Ascending aorta (tissue), 2 donors: Measurements from ENCODE around the gene RGS5. TPM values are rescaled to one million over a fixed set of nuclear protein-coding genes. Genes with fewer than 3 reads are reported as not detected.

Experiments used
- DNase-seq, 2 donors: peaks; one replicate each; pipeline ENCODE4 v3.0.0-alpha.2; 2019; ENCODE audit warnings: low spot score in 2 of 2
- H3K27ac ChIP-seq, 2 donors: fragments of 200-600 bp; sonication (generic); one replicate each; pipeline ENCODE4 v1.5.1; 2016 to 2017; ENCODE audit warnings: mild to moderate bottlenecking in 1 of 2
- H3K27me3 ChIP-seq: fragments of 200-600 bp; sonication (generic); one replicate; pipeline ENCODE4 v1.5.1; 2017
- H3K36me3 ChIP-seq, 2 donors: fragments of 200-600 bp; sonication (generic); one replicate each; pipeline ENCODE4 v1.5.1; 2016
- H3K4me1 ChIP-seq, 2 donors: fragments of 200-600 bp; sonication (generic); one replicate each; pipeline ENCODE4 v1.5.1; 2016 to 2017; ENCODE audit warnings: mild to moderate bottlenecking in 1 of 2
- H3K4me3 ChIP-seq, 2 donors: fragments of 200-600 bp; sonication (generic); one replicate each; pipeline ENCODE4 v1.5.1; 2016 to 2017; ENCODE audit warnings: mild to moderate bottlenecking in 1 of 2
- H3K9me3 ChIP-seq, 2 donors: fragments of 200-600 bp; sonication (generic); one replicate each; pipeline ENCODE4 v1.5.1; 2016
- CTCF ChIP-seq, 3 experiments: fragments of 200-600 bp in 2 of 3; fragments of 450-650 bp in 1 of 3; sonication (generic) in 2 of 3; IDR thresholded peaks; one replicate each; pipeline ENCODE4 v1.5.1; 2016 to 2019; ENCODE audit warnings: antibody characterized with exemption in 3 of 3, mild to moderate bottlenecking in 1 of 3, moderate library complexity in 1 of 3
- intact Hi-C: fragments of 100-400 bp; cut with DNase I; formaldehyde crosslinking; loops from one replicate; pipeline ENCODE4 v1.15.1; 2023
- total RNA-seq: library from RNA; depleted of rRNA; stranded (reverse); fragments of >200 nt; gene quantifications from one replicate; pipeline ENCODE4 v1.1.0, GENCODE V29; 2016

RGS5 gene
- total RNA-seq, 1 donor from 2014 or later, result 732 TPM

GRCh38 chr1:163182330-163182949 lies 20.3 kb downstream of the RGS5 start:
- Histone ChIP-seq H3K9me3 (no peaks in the 10 kb centered on the region), H3K36me3 (peaks cover 4 to 11% of the 10 kb centered on the region in 2 donors), H3K27ac (peak overlapping the region; percentile 27 to 66), H3K4me3 (no peak overlapping the region), H3K27me3 (no peaks in the 10 kb centered on the region), H3K4me1 (peaks cover 0 to 38% of the 10 kb centered on the region in 2 donors)
- TF ChIP-seq CTCF (IDR thresholded peaks at IDR 0.05), result no peak
- intact Hi-C loops, result no loop called here
- DNase-seq, result no peak

GRCh38 chr1:163178628-163179027 lies 24.1 kb downstream of the RGS5 start:
- Histone ChIP-seq H3K27ac (peak overlapping the region; percentile 82 to 85), H3K36me3 (no peaks in the 10 kb centered on the region), H3K9me3 (no peaks in the 10 kb centered on the region), H3K27me3 (no peaks in the 10 kb centered on the region), H3K4me1 (peaks cover 0 to 40% of the 10 kb centered on the region in 2 donors), H3K4me3 (no peak overlapping the region)
- no peak for DNase-seq
- intact Hi-C loops, result loop anchor here (5.0 kb wide), 1 partner anchor 54 kb away; no protein-coding TSS in a partner anchor
- TF ChIP-seq CTCF (IDR thresholded peaks at IDR 0.05), result no peak

- DNase-seq, result no peak
- no peaks in the 10 kb centered on the region for H3K36me3 ChIP-seq
- no peak for TF ChIP-seq CTCF (IDR thresholded peaks at IDR 0.05)
- intact Hi-C loops, result loop anchor here (5.0 kb wide), 1 partner anchor 56 kb away; no protein-coding TSS in a partner anchor
- H3K9me3 ChIP-seq, result no peaks in the 10 kb centered on the region
- peak overlapping the region in 1 of 2 donors; percentile 56 for H3K4me3 ChIP-seq
- H3K27ac ChIP-seq, result peak overlapping the region; percentile 82 to 85
- peaks cover 0 to 45% of the 10 kb centered on the region in 2 donors for H3K4me1 ChIP-seq
- H3K27me3 ChIP-seq, result no peaks in the 10 kb centered on the region
Measured at GRCh38 chr1:163176797-163177196, 25.9 kb downstream of the RGS5 start.

GRCh38 chr1:163174524-163175437 lies 27.9 kb downstream of the RGS5 start:
- Histone ChIP-seq H3K36me3 (no peaks in the 10 kb centered on the region), H3K4me3 (peak overlapping the region; percentile 44 to 56), H3K27me3 (no peaks in the 10 kb centered on the region), H3K9me3 (no peaks in the 10 kb centered on the region), H3K4me1 (peaks cover 0 to 52% of the 10 kb centered on the region in 2 donors), H3K27ac (peak overlapping the region; percentile 82 to 85)
- intact Hi-C loops, result loop anchor here (1.0 to 5.0 kb wide), 5 partner anchors 58 to 320 kb away; no protein-coding TSS in a partner anchor
- peak in 1 of 2 donors; percentile 82 for DNase-seq
- TF ChIP-seq CTCF (IDR thresholded peaks at IDR 0.05), result peak; percentile 84 to 86 (median 84)

- TF ChIP-seq CTCF (IDR thresholded peaks at IDR 0.05), result no peak
- peaks cover 0 to 54% of the 10 kb centered on the region in 2 donors for H3K4me1 ChIP-seq
Measured at GRCh38 chr1:163173121-163173520, 29.6 kb downstream of the RGS5 start.

More at GRCh38 chr1:163173121-163173520, 29.6 kb downstream of the RGS5 start:
- DNase-seq, result no peak
- intact Hi-C loops, result no loop called here
- H3K27ac ChIP-seq, result peak overlapping the region; percentile 82 to 85
- H3K9me3 ChIP-seq, result no peaks in the 10 kb centered on the region
- peak overlapping the region in 1 of 2 donors; percentile 47 for H3K4me3 ChIP-seq
- H3K27me3 ChIP-seq, result no peaks in the 10 kb centered on the region
- H3K36me3 ChIP-seq, result no peaks in the 10 kb centered on the region
